Left hindlimb (tissue), 1 donor: ENCODE results near the gene PMM1.
"Not testable (repeated sequence)": the region's sequence is repeated elsewhere in the genome, so short reads cannot be mapped to it uniquely, and the experiment has no call there.

Source experiments
- DNase-seq: peaks from one replicate; pipeline ENCODE4 v3.0.0-alpha.2; 2018

PMM1 gene

GRCh38 chr22:41596776-41597634 lies 7.4 kb upstream of the PMM1 start:
- DNase-seq = peak; percentile 58

- no peak for DNase-seq
These were observed 6.1 kb upstream of the PMM1 start for GRCh38 chr22:41595703-41596102.

DNA sequence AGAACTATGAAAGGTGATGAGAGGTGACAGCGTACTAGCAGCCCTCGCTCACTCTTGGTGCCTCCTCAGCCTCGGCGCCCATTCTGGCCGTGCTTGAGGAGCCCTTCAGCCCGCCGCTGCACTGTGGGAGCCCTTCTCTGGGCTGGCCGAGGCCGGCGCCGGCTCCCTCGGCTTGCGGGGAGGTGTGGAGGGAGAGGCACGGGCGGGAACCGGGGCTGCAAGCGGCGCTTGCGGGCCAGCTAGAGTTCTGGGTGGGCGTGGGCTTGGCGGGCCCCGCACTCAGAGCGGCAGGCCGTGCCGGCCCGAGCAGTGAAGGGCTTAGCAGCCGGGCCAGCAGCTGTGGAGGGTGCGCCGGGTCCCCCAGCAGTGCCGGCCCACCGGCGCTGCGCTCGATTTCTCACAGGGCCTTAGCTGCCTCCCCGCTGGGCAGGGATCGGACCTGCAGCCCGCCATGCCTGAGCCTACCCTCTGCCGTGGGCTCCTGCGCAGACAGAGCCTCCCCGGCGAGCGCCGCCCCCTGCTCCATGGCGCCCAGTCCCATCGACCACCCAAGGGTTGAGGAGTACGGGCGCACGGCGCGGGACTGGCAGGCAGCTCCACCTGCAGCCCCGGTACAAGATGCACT lies 3.8 kb upstream of the PMM1 start:
- DNase-seq = not testable (repeated sequence)

DNA sequence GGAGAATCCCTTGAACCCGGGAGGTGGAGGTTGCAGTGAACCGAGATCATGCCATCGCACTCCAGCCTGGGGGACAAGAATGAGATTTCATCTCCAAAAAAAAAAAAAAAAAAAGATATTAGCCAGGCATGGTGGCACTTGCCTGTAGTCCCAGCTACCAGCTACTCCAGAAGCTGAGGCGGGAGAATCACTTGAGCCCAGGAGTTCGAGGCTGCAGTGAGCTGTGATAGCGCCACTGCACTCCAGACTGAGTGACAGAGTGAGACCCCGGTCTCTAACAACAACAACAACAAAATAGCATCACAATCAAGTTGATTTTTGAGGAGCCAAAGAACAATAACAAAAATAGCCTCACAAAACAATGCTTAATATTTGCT lies 2.3 kb downstream of the PMM1 start:
- DNase-seq = no peak

DNA sequence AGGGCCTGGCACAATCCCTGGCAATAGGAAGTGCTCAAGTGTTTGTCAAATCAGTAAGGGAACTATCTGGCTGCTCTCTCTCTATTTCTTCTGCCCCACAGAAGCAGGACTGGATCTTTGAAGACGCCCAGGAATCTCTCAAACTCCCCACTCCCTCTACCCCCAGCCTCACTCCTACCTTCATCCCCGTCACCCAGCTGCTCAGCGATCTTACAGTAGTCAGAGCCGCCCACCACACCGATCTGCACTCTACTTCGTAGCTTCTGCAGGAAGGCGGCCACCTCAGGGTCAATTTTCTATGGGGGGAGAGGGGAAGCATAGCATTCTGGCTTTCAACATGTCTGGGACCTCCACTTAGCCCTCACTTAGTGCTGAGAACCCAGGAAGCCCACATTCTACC lies 3.7 kb downstream of the PMM1 start:
- DNase-seq = no peak

GRCh38 chr22:41584881-41585280 lies 4.8 kb downstream of the PMM1 start:
- DNase-seq = no peak

DNA sequence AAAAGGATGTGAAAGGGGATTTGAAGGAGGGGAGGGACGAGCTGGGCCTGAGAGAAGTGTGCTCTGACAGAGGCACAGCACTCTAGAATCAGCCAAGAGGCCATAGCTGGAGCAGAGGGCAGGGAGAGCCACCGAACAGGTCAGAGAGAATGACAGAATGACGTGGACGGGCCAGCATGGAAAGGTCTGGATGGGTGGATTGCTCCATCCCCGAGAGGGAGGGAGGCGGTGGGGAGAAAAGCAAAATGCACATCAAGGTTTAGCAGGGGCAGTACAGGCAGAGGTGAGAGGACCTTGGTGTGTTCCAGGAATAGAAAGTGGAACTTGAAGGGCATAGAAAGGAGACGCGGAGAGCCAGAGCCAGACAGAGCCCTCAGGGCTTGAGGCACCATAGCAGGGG lies 6.9 kb downstream of the PMM1 start:
- no peak for DNase-seq

GRCh38 chr22:41579997-41580355 lies 9.7 kb downstream of the PMM1 start:
- no peak for DNase-seq

- no peak for DNase-seq
These were observed 10.2 kb downstream of the PMM1 start for GRCh38 chr22:41579297-41579996.

GRCh38 chr22:41578818-41579217 lies 10.8 kb downstream of the PMM1 start:
- DNase-seq = no peak

GRCh38 chr22:41578114-41578513 lies 11.5 kb downstream of the PMM1 start:
- no peak for DNase-seq

GRCh38 chr22:41576877-41577276 lies 12.8 kb downstream of the PMM1 start:
- DNase-seq = no peak

DNA sequence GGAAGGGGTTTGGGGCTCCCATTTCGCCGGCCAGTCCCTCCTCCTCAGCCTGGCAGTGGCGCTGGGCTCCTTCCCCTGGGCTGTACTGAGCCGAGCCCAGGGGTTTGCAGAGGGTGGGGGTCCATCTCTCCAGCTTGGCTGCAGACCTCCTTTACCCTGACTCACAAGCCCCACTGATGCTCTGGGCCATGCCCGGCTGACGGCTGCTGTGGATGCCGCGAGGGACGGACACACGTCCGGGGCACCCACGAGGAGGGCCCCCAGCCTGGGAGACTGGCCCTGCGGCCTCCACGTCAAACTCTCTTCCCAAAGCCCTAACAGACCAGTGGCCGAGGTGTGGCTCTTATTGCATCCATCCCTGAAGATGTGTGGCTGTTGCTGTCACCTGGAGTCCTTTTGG lies 14.1 kb downstream of the PMM1 start:
- no peak for DNase-seq

DNA sequence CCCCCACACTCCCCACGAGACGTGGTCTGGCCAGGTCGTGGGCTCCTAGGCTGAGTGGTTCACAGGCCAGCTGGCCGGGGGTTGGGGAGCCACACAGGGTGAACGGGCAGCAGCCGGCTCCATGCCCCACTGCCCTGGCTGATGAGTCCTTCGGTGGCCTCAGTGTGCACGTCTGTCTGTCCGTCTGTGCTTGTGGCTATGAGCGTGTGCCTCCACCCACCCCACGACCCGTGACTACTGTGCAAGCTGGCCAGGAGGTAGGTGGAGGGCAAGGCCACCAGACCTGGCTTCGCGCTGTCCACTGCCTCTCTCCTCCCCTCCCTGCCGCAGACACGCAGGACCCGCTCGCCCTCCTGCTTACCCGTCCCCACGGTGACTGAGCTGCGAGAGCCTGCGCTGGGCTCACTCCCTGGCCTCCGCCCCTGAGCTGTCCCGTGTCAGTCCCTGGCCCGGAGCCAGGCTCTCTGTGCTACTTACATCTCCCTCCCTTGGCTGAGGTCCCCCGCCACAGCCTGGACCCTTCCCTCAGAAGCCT lies 14.7 kb downstream of the PMM1 start:
- no peak for DNase-seq

- DNase-seq = no peak
These were observed 16.0 kb downstream of the PMM1 start for GRCh38 chr22:41573677-41574076.

GRCh38 chr22:41572305-41572704 lies 17.3 kb downstream of the PMM1 start:
- DNase-seq = not testable (repeated sequence)

DNA sequence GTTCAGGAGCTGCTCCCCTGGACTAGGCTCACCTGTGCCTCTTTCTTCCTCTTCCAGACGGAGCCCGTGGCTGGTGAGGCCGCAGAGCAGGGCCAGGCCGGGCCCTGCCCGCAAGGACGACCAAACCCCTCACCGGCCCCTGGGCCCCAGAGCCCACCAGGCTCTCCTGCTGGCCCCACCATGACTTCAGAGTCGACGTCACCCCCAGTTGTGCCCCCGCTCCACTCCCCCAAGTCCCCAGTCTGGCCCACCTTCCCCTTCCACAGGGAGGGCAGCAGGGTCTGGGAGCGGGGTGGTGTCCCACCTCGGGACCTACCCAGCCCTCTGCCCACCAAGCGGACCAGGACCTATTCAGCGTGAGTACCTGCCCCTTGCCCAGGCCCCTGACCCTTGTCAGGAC lies 17.9 kb downstream of the PMM1 start:
- no peak for DNase-seq

GRCh38 chr22:41570221-41570620 lies 19.4 kb downstream of the PMM1 start:
- DNase-seq = no peak

DNA sequence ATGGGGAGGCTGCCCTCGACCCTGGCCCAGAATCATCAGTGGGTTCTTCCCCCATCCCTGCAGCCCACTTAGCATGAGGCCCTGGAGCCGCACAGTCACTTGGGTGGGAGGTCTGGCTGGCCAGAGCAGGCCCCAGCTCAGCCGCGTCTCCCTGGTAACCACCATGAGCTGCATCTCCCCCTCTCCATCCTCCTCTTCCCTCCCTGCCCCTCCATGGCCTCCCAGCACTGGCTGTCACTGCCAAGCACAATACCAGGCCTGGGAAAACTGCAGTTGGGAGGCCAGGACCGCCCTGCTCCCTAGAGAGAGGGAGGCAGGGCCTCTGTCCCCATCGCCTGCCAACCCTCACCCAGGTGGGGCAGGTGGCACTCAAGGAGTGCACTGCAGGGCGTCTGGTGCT lies 20.8 kb downstream of the PMM1 start:
- DNase-seq = no peak

- DNase-seq = no peak
These were observed 22.2 kb downstream of the PMM1 start for GRCh38 chr22:41567512-41567768.

- no peak for DNase-seq
These were observed 24.1 kb downstream of the PMM1 start for GRCh38 chr22:41565403-41566054.

DNA sequence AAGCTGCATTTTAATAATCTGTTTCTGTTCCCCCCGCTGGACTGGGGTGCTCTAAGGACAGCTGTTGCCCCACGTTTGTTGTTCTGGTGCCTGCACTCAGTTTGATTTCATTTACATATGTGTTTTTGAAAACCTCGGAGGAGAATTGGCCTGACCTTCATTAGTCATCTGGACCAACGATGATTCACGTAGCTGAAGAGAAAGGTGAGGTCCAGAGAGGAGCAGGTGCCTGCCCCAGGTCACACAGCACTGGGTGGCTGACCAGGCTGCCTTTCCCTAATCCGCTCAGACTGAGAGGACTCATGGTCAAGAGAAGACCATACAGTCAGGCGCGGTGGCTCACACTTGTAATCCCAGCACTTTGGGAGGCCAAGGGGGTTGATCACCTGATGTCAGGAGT lies 25.1 kb downstream of the PMM1 start:
- no peak for DNase-seq

GRCh38 chr22:41563051-41563711 lies 26.5 kb downstream of the PMM1 start:
- no peak for DNase-seq
